HG02763 (cell line): Measurements from ENCODE around the gene ITGB7.

ENCODE experiments used
- ATAC-seq: cut with Tn5 transposase; IDR thresholded peaks from one replicate; pipeline ENCODE4 v1.9.1; 2021; ENCODE audit warnings: mild to moderate bottlenecking, moderate library complexity; ENCODE audit not compliant: unreplicated experiment

Gene ITGB7

GRCh38 chr12:53199700-53200099, 7.4 kb downstream of the ITGB7 start:
- ATAC-seq, result no peak

GRCh38 chr12:53198486-53199110, 8.5 kb downstream of the ITGB7 start:
- no peak for ATAC-seq

GRCh38 chr12:53197011-53197640, 9.9 kb downstream of the ITGB7 start:
- no peak for ATAC-seq

GRCh38 chr12:53196486-53196885, 10.6 kb downstream of the ITGB7 start:
- ATAC-seq, result no peak

- no peak for ATAC-seq
Observed at GRCh38 chr12:53195516-53196420, 11.3 kb downstream of the ITGB7 start.

- ATAC-seq, result no peak
Observed at GRCh38 chr12:53194973-53195372, 12.1 kb downstream of the ITGB7 start.

- no peak for ATAC-seq
Observed at GRCh38 chr12:53193985-53194716, 12.9 kb downstream of the ITGB7 start.

- no peak for ATAC-seq
Observed at GRCh38 chr12:53193040-53193439, 14.0 kb downstream of the ITGB7 start.

- ATAC-seq, result no peak
Observed at GRCh38 chr12:53192531-53193021, 14.5 kb downstream of the ITGB7 start.

- no peak for ATAC-seq
Observed at GRCh38 chr12:53191885-53192530, 15.0 kb downstream of the ITGB7 start.

- ATAC-seq, result no peak
Observed at GRCh38 chr12:53191096-53191884, 15.8 kb downstream of the ITGB7 start.

- ATAC-seq, result no peak
Observed at GRCh38 chr12:53190108-53190729, 16.8 kb downstream of the ITGB7 start.

GRCh38 chr12:53187145-53187899, 19.7 kb downstream of the ITGB7 start:
- no peak for ATAC-seq

GRCh38 chr12:53186745-53187144, 20.3 kb downstream of the ITGB7 start:
- ATAC-seq, result no peak

- ATAC-seq, result no peak
Observed at GRCh38 chr12:53185582-53186153, 21.4 kb downstream of the ITGB7 start.

GRCh38 chr12:53184828-53185227, 22.2 kb downstream of the ITGB7 start:
- ATAC-seq, result no peak

GRCh38 chr12:53182903-53183302, 24.1 kb downstream of the ITGB7 start:
- ATAC-seq, result no peak

- no peak for ATAC-seq
Observed at GRCh38 chr12:53181935-53182334, 25.1 kb downstream of the ITGB7 start.
